Activated CD4-positive, alpha-beta T cell treated with anti-CD3 and anti-CD28 coated beads, Interleukin-2, amount 50 U/mL, for 24 hours (primary cell): Measurements from ENCODE around the gene CEP85.

Experiments
- DNase-seq, 2 donors: peaks; one replicate each; pipeline ENCODE4 v3.0.0-alpha.2; 2020; ENCODE audit warnings: low read depth in 1 of 2, low spot score in 1 of 2

Gene CEP85

DNA sequence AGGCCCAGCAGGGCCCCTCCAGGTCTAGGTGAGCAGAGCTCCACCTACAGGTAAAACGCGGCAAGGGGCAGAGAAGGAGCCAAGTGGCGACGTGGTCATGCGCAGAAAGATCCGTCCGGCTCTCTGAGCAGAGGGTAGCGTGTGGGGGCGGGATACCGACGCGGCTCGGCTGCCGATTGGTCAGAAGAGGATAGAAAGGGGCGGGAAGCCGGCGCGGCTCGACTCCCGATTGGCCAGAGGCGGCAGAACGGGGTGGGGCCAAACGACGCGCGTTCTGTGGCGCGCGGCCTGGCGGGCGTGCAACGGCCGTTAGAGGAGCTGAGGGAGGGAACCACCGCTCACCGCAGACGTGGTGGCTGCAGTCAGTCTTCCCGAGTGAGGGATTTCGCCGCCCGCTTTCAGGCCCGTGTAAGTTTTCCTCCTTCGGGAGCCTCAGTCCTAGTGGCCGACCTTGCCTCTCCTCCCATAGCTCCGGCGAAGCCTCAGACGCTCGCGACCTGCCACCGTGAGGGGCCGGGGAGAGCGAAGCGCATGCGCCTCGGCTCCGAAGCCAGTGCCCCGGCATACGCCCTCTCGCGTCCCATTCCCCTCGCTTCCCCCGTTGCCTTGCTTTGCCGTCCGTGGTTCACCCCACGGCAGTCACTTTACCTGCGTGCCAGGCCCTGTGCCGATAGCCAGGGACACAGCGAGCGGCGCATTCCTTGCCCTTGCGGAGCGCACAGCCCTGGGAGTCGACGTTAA, at the start of gene CEP85:
CEP85 (plus strand) TSS at position 298 of the 741 bp plus-strand sequence. CDS start 5,584 bp downstream, outside the sequence.
- peak; percentile 95 to 98 for DNase-seq

GRCh38 chr1:26184883-26185282, 49.1 kb upstream of the CEP85 start:
- DNase-seq = no peak

DNA sequence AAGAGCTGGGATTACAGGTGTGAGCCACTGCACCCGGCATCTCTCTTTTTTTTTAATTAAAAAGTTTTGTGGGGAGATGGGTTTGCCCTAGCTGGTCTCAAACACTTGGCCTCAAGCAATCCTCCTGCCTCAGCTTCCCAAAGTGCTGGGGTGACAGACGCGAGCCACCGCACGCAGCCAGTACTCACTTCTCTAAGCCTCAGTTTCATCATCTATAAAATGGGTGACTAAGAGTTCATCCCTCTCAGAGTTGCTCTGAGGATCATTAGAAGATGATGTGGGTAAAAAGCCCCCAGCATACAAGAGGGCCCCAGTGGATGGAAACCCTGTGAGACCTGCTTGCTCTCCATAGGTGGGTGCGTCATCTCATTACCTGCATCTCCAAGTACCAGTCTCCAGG, 46.1 kb upstream of the CEP85 start:
- DNase-seq = no peak

GRCh38 chr1:26188477-26188876, 45.5 kb upstream of the CEP85 start:
- DNase-seq = no peak

DNA sequence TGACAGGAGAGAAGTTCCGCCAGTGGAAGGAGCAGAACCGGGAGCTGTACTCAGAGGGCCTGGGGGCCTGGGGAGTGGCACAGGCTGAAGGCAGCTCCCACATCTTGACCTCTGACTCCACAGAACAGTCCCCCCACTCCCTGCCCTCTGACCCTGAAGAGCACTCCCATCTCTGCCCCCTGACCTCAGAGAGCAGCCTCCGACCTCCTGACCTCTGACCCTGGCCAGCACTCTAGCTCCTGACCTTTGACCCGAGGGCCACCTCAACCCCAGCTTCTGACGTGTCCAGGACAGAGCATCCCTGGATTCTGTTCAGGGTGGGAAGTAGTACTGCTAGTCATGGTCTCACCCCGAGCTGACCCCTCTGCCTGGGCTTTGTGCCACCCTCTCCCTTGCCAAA, 44.7 kb upstream of the CEP85 start:
- DNase-seq = no peak

- no peak for DNase-seq
Measured at GRCh38 chr1:26189751-26190275, 44.2 kb upstream of the CEP85 start.

GRCh38 chr1:26190373-26190987, 43.5 kb upstream of the CEP85 start, which contains the start of gene CATSPER4:
Gene CATSPER4, plus strand, starts transcription at chr1:26190602. Its CDS starts 26 bp downstream, at chr1:26190628.
- DNase-seq = no peak

- DNase-seq = no peak
Measured at GRCh38 chr1:26191739-26192138, 42.3 kb upstream of the CEP85 start.

DNA sequence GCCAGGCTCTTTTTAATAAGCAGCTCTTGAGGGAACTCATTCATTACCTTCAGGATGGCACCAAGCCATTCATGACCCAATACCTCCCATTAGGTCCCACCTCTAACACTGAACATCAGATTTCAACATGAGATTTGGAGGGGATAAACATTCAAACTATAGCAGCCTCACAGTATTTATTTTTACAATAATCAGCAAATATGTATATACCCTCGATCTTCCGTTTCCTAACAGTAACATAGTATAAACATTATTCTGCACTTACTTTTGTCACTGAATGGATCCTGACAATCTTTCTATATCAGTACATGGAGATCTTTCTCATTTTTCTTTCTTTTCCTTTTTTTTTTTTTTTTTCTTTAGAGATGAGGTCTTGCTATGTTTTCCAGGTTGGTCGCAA, 38.2 kb upstream of the CEP85 start:
- DNase-seq = no peak

DNA sequence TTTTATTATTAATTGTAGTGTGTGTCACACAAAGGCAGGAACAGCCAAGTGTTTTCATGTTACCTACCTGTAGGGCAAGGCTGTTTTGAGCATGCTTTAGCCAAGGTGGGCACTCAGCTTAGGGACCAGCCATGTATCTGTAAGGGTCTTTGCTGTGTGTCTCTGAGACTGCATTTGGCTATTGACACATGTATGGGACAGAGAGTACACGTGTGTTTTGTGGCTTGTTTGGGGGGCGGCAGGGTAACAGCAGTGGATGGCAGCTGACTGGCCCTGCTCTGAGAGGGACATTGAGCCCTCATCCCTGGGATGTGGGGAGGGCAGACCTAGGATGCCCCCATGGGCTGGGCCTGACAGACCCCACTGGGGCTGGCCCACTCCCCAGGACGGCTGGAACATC, 36.7 kb upstream of the CEP85 start:
- DNase-seq = no peak

DNA sequence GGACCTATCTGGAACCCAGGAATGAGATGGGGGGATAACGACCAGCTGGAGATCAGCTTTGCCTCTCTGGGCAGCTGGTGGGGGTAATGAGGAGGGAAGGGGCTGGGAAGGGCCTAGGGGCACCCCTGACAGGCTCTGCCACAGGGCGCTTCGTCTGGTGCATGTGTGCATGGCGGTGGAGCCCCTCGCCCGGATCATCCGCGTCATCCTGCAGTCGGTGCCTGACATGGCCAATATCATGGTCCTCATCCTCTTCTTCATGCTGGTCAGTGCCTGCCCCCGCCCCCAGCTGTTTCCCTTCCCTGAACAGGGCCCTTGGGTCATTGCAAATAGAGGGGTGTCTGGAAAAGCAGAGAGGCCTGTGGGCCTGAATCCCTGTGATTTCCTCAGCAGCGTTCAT, 36.2 kb upstream of the CEP85 start:
- DNase-seq = no peak

GRCh38 chr1:26200413-26200812, 33.6 kb upstream of the CEP85 start:
- no peak for DNase-seq

GRCh38 chr1:26203642-26204318, 30.2 kb upstream of the CEP85 start:
- no peak for DNase-seq

GRCh38 chr1:26210147-26210870, 23.7 kb upstream of the CEP85 start:
- no peak for DNase-seq

DNA sequence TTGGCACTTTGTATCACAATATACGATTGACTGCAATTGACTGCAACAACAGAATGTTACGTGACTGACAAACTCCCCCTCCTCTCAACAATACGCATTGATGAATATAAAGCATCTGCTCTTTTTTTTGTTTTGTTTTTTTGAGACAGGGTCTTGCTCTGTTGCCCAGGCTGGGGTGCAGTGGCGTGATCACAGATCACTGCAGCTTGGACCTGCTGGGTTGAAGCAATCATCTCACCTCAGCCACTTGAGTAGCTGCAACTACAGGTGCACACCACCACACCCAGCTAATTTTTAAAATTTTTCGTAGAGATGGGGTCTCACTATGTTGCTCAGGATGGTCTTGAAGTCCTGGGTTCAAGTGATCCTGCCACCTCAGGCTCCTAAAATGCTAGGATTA, 21.3 kb upstream of the CEP85 start:
- DNase-seq = no peak

DNA sequence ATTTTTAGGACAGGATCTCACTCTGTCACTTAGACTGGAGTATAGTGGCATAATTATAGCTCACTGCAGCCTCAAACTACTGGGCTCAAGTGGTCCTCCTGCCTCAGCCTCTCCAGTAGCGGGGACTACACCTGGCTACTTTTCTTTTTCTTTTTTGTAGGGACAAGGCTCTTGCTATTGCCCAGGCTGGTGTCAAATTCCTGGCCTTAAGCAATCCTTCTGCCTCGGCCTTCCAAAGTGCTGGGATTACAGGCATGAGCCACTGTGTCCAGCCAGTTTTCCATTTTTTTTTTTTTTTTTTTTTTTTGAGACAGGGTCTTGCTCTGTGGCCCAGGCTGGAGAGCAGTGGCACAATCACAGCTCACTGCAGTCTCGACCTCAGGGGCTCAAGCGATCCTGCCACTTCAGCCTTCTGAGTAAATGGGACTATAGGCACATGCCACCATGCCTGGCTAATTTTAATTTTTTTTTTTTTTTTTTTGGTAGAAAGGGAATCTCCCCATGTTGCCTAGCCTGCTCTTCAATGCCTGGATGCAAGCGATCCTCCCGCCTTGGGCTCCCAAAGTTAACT, 20.6 kb upstream of the CEP85 start:
- no peak for DNase-seq

- DNase-seq = no peak
Measured at GRCh38 chr1:26215246-26215645, 18.8 kb upstream of the CEP85 start.

GRCh38 chr1:26218906-26219494, 15.0 kb upstream of the CEP85 start:
- no peak for DNase-seq

GRCh38 chr1:26220199-26220912, 13.6 kb upstream of the CEP85 start:
- no peak for DNase-seq

DNA sequence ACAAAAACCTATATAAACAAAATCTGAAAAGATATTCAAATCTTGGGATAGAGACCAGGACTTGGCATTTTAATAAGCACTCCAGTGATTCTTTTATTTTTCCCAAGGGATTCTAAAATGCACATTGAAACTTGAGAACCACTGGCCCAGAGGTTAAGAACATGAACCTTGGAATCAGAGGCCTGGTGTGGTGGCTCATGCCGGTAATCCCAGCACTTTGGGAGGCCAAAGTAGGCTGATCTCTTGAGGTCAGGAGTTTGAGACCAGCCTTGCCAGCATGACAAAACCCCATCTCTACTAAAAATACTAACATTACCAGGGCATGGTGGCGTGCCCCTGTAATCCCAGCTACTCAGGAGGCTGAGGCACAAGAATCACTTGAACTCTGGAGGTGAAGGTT, 12.9 kb upstream of the CEP85 start:
- no peak for DNase-seq
